ENCODE data around the gene TBC1D19.

- TF ChIP-seq ARNTL (CRISPR knock-in tag; IDR thresholded peaks at IDR 0.05; ENCODE audit: borderline replicate concordance, low read depth) = no peak
- TF ChIP-seq ZFP3 (CRISPR knock-in tag; IDR thresholded peaks at IDR 0.05) = no peak
These were observed 152.7 kb downstream of the TBC1D19 start for GRCh38 chr4:26736621-26737020.
